Activated CD4-positive, CD25-positive, alpha-beta regulatory T cell treated with anti-CD3 and anti-CD28 coated beads, Interleukin-2, amount 50 U/mL, for 24 hours (primary cell): ENCODE data around the gene EFCAB13.

Experiments used
- ATAC-seq, 2 donors: fragments of 150-1000 bp; cut with Tn5 transposase; one replicate each; pipeline ENCODE4 v1.10.0; 2021; ENCODE audit warnings: mild to moderate bottlenecking in 1 of 2, moderate library complexity in 1 of 2

Gene EFCAB13

GRCh38 chr17:47295037-47295873 is 28.5 kb upstream of the EFCAB13 start:
- ATAC-seq = no peak

- no peak for ATAC-seq
Measured at GRCh38 chr17:47295874-47296255, 27.9 kb upstream of the EFCAB13 start.

- ATAC-seq = no peak
Measured at GRCh38 chr17:47297661-47298400, 25.9 kb upstream of the EFCAB13 start.

- ATAC-seq = no peak
Measured at GRCh38 chr17:47298712-47299111, 25.0 kb upstream of the EFCAB13 start.

- ATAC-seq = no peak
Measured at GRCh38 chr17:47299239-47299910, 24.4 kb upstream of the EFCAB13 start.

GRCh38 chr17:47300718-47301117 is 23.0 kb upstream of the EFCAB13 start:
- ATAC-seq = no peak

GRCh38 chr17:47301161-47301560 is 22.6 kb upstream of the EFCAB13 start:
- peak; percentile 58 to 69 for ATAC-seq

- no peak for ATAC-seq
Measured at GRCh38 chr17:47301831-47302230, 21.9 kb upstream of the EFCAB13 start.

GRCh38 chr17:47304186-47304585 is 19.6 kb upstream of the EFCAB13 start:
- no peak for ATAC-seq

- no peak for ATAC-seq
Measured at GRCh38 chr17:47305302-47305923, 18.3 kb upstream of the EFCAB13 start.

GRCh38 chr17:47310186-47310733 is 13.5 kb upstream of the EFCAB13 start:
- ATAC-seq = no peak

GRCh38 chr17:47311420-47311819 is 12.3 kb upstream of the EFCAB13 start:
- no peak for ATAC-seq

GRCh38 chr17:47315451-47316266 is 8.1 kb upstream of the EFCAB13 start:
- ATAC-seq = peak; percentile 64 to 67

GRCh38 chr17:47316311-47316710 is 7.4 kb upstream of the EFCAB13 start:
- ATAC-seq = no peak

GRCh38 chr17:47317119-47317518 is 6.6 kb upstream of the EFCAB13 start:
- no peak for ATAC-seq

GRCh38 chr17:47318197-47318918 is 5.4 kb upstream of the EFCAB13 start:
- no peak for ATAC-seq

- ATAC-seq = no peak
Measured at GRCh38 chr17:47320879-47321502, 2.8 kb upstream of the EFCAB13 start.

GRCh38 chr17:47324224-47325020 is 667 bp downstream of the EFCAB13 start:
- peak; percentile 59 to 64 for ATAC-seq

- ATAC-seq = no peak
Measured at GRCh38 chr17:47325176-47325575, 1.4 kb downstream of the EFCAB13 start.

GRCh38 chr17:47330548-47330947 is 6.8 kb downstream of the EFCAB13 start:
- ATAC-seq = no peak
